GM19438 (cell line): ENCODE results near the gene MTARC1.

ENCODE experiments used
- ATAC-seq: cut with Tn5 transposase; IDR thresholded peaks from one replicate; pipeline ENCODE4 v1.9.1; 2021; ENCODE audit warnings: low read depth; ENCODE audit not compliant: unreplicated experiment

The MTARC1 gene

GRCh38 chr1:220803401-220804201 is 16.9 kb downstream of the MTARC1 start:
- ATAC-seq, result no peak

- ATAC-seq, result no peak
Measured at GRCh38 chr1:220804202-220804586, 17.5 kb downstream of the MTARC1 start.

GRCh38 chr1:220806408-220806807 is 19.7 kb downstream of the MTARC1 start:
- no peak for ATAC-seq

- no peak for ATAC-seq
Measured at GRCh38 chr1:220807726-220808125, 21.0 kb downstream of the MTARC1 start.

GRCh38 chr1:220808345-220809186 is 21.9 kb downstream of the MTARC1 start:
- no peak for ATAC-seq

- ATAC-seq, result no peak
Measured at GRCh38 chr1:220809187-220809550, 22.5 kb downstream of the MTARC1 start.

- no peak for ATAC-seq
Measured at GRCh38 chr1:220809704-220810103, 23.0 kb downstream of the MTARC1 start.

- peak; percentile 97 for ATAC-seq
Measured at GRCh38 chr1:220810179-220810653, 23.5 kb downstream of the MTARC1 start.

- no peak for ATAC-seq
Measured at GRCh38 chr1:220810963-220811362, 24.2 kb downstream of the MTARC1 start.

GRCh38 chr1:220811695-220812094 is 25.0 kb downstream of the MTARC1 start:
- ATAC-seq, result no peak

- no peak for ATAC-seq
Measured at GRCh38 chr1:220812308-220812707, 25.6 kb downstream of the MTARC1 start.

GRCh38 chr1:220813013-220813412 is 26.3 kb downstream of the MTARC1 start:
- ATAC-seq, result no peak

- no peak for ATAC-seq
Measured at GRCh38 chr1:220815409-220815808, 28.7 kb downstream of the MTARC1 start.

GRCh38 chr1:220817907-220818306 is 31.2 kb downstream of the MTARC1 start:
- ATAC-seq, result no peak

- no peak for ATAC-seq
Measured at GRCh38 chr1:220818421-220819173, 31.9 kb downstream of the MTARC1 start.

- ATAC-seq, result no peak
Measured at GRCh38 chr1:220819467-220820026, 32.8 kb downstream of the MTARC1 start.

GRCh38 chr1:220824031-220824989 is 37.6 kb downstream of the MTARC1 start:
- no peak for ATAC-seq

- no peak for ATAC-seq
Measured at GRCh38 chr1:220825819-220826551, 39.3 kb downstream of the MTARC1 start.

- no peak for ATAC-seq
Measured at GRCh38 chr1:220826729-220827128, 40.0 kb downstream of the MTARC1 start.
